ENCODE measurements around the gene RTN3. TPM values are rescaled to one million over a fixed set of nuclear protein-coding genes. Genes with fewer than 3 reads are reported as not detected.

Gene RTN3
- total RNA-seq, 4 donors from 2014 or later = 78.4 to 115 (median 94.2) TPM

DNA sequence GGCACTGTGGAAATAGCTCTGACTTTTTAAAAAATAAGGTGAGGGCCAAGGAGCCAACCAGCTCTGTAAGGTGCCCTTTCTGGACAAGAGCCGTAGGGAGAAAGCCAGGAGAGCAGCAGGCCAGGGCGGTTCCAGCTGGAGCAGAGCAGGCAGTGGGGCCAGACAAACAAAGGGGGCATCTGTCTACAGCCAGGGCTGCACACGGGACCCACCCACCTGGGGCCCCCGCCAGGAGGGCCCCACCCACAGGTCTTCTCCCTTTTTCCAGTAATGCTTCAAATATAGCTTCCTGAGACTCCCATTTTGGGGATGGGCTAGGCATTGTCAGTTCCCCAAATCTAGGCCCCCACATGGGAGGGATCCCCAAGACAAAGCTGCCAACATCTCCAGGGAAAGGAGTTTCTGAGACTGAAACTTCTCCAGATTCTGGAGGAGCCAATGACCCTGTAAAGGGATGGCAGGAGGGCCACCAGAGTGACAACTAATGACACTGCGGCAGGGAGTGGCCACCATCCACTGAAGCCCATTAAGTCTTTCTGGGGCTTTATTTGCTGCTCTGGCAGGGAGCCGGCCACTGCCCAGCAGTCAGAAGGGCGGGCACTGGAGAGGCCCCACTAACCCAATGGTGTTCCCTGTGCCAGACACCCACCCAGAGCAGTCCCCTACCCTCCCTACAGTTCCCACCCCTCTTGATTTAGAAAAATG, 85.4 kb downstream of the RTN3 start:
- no peaks in the 10 kb centered on the region for H3K27me3 ChIP-seq
- ATAC-seq = no peak
- peak overlapping the region in 3 of 4 donors; percentile 88 to 91 (median 89) for H3K27ac ChIP-seq
- 45 to 49% methylated on average over 2 to 3 of the region's 7 CpGs for WGBS, 2 donors (ENCODE audit: low coverage in 1 of 2)
- H3K4me1 ChIP-seq = peaks cover 0 to 76% (median 44%) of the 10 kb centered on the region in 3 donors
- H3K9me3 ChIP-seq = no peaks in the 10 kb centered on the region
- H3K4me3 ChIP-seq = peak overlapping the region in 1 of 2 donors; percentile 96
- no peaks in the 10 kb centered on the region for H3K36me3 ChIP-seq
- TF ChIP-seq POLR2A (IDR thresholded peaks at IDR 0.05) (no peak), EP300 (IDR thresholded peaks at IDR 0.05) (no peak), POLR2AphosphoS5 (IDR thresholded peaks at IDR 0.05) (no peak)
- TF ChIP-seq, protein P1, sequence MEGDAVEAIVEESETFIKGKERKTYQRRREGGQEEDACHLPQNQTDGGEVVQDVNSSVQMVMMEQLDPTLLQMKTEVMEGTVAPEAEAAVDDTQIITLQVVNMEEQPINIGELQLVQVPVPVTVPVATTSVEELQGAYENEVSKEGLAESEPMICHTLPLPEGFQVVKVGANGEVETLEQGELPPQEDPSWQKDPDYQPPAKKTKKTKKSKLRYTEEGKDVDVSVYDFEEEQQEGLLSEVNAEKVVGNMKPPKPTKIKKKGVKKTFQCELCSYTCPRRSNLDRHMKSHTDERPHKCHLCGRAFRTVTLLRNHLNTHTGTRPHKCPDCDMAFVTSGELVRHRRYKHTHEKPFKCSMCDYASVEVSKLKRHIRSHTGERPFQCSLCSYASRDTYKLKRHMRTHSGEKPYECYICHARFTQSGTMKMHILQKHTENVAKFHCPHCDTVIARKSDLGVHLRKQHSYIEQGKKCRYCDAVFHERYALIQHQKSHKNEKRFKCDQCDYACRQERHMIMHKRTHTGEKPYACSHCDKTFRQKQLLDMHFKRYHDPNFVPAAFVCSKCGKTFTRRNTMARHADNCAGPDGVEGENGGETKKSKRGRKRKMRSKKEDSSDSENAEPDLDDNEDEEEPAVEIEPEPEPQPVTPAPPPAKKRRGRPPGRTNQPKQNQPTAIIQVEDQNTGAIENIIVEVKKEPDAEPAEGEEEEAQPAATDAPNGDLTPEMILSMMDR (IDR thresholded peaks at IDR 0.05) = no peak

DNA sequence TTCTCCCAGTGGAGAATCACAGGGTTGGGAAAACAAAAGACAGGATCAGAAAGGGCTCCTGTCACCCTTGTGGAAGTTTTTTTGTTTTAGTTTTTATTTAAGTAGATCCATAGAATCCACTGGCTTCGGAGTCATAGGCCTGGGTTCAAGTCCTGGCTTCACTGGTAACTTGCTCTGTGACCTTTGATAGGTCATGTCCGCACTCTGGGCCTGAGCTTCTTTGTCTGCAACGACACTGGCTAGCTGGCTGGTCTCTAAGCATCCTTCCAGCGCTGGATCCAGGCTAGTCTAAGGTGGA, 85.9 kb downstream of the RTN3 start:
- Histone ChIP-seq H3K27ac (peak overlapping the region; percentile 57 to 91 (median 88)), H3K4me1 (peaks cover 0 to 71% (median 44%) of the 10 kb centered on the region in 3 donors), H3K4me3 (peak overlapping the region; percentile 93 to 96), H3K9me3 (no peaks in the 10 kb centered on the region), H3K27me3 (no peaks in the 10 kb centered on the region), H3K36me3 (no peaks in the 10 kb centered on the region)
- WGBS, 2 donors (ENCODE audit: low coverage in 1 of 2) = 14% methylated on average over 2 of the region's 4 CpGs; no CpG with 5 or more reads in 1 of the 2 donors
- ATAC-seq = no peak
- no peak for TF ChIP-seq POLR2A (IDR thresholded peaks at IDR 0.05)
- no peak for TF ChIP-seq POLR2AphosphoS5 (IDR thresholded peaks at IDR 0.05)
- TF ChIP-seq, protein P1 (IDR thresholded peaks at IDR 0.05) = no peak
- no peak for TF ChIP-seq EP300 (IDR thresholded peaks at IDR 0.05)

DNA sequence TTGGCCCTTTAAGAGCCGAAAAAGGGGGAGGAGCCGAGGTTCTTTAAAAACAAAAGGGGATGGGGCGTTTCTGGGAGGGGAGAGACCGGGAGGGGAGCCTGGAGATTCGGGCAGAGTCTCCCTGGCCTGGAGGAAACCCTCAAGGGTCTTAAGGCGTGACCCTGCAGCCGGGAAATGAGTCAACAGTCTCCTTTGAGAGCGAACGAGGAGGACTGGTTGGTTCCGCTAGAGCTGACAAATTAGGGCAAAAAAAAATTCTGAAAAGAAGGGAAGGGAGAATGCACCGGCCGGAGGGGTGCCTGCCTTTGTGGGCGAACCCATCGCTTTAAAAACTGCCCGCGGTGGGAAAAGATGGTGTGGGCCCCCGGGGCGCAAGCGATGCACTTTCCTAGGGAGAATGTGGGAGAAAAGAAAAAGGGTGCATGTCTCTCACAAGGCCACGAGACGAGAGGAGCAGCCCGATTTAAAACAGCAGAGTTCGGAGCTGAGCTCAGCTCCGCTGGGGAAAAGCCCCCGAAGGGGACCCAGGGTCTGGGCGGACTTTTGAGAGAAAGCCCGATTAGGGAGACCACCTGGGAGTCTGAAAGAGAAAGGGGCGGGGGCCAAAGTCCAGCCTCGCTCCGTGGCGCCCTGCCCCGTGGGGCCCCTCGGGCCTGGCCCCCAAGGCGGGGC, 86.4 kb downstream of the RTN3 start:
- TF ChIP-seq, protein P1 (IDR thresholded peaks at IDR 0.05) = no peak
- no peak for TF ChIP-seq POLR2A (IDR thresholded peaks at IDR 0.05)
- Histone ChIP-seq H3K4me1 (peaks cover 0 to 66% (median 44%) of the 10 kb centered on the region in 3 donors), H3K27ac (peak overlapping the region; percentile 57 to 91 (median 88)), H3K4me3 (peak overlapping the region; percentile 93 to 96), H3K27me3 (no peaks in the 10 kb centered on the region), H3K36me3 (no peaks in the 10 kb centered on the region), H3K9me3 (no peaks in the 10 kb centered on the region)
- ATAC-seq = peak; percentile 37
- WGBS, 2 donors (ENCODE audit: low coverage in 1 of 2) = 0 to 1% methylated on average over 1 to 25 of the region's 34 CpGs

DNA sequence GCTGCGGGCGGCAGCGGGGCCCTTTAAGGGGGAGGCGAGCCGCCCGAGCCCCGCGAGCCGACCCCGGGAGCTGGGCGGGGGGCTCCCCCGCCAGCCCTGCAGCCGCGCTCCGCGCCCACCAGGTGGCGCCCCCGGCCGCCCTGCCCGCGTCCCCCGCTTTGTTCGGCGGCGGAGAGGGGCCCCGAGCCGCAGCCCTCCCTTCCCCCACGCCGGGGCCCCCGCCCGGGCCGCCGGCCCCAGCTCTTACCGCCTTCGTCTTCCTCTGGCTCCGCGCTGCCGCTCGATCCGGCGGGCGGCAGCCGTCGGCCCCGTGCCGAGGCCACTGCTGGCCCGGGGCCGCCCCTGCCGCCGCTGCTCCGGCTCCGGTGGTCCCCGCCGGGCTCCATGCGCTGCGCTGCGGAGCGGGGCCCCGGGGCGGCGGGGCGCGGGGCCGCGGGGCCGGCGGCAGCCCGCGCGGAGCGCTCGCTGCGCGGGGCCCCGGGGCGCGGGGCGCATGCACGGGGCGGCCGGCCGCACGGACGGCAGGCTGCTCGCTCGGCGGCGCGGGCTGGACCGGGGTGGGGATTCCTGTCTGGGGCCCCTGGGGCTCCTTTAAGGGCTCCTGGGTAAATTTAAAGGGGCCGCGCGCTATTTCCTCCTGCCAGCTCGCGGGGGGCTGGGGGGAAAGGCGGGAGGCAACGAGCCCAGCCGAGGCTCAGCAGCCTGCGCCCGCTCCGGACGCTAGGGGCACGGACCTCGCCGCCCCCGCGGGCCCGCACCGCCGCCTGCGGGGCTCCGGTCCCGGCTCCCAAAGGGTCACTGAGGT, 87.1 kb downstream of the RTN3 start, which contains the start of gene ZFTA:
Gene ZFTA (minus strand): TSS at position 539 of the 805 bp plus-strand sequence. CDS start 153 bp downstream, at position 386.
- Histone ChIP-seq H3K9me3 (no peaks in the 10 kb centered on the region), H3K4me1 (peaks cover 0 to 59% (median 44%) of the 10 kb centered on the region in 3 donors), H3K4me3 (peak within 1 kb of the TSS; percentile 93 to 96), H3K36me3 (no peaks in the 10 kb centered on the region), H3K27me3 (no peaks in the 10 kb centered on the region), H3K27ac (peak within 1 kb of the TSS; percentile 57 to 91 (median 88))
- WGBS, 2 donors (ENCODE audit: low coverage in 1 of 2) = no CpG with 5 or more reads among the region's 113 CpGs
- TF ChIP-seq EP300 (IDR thresholded peaks at IDR 0.05) (no peak), POLR2AphosphoS5 (IDR thresholded peaks at IDR 0.05) (no peak)
- TF ChIP-seq, protein P1 (IDR thresholded peaks at IDR 0.05) = peak in 3 of 4 experiments; percentile 75 to 91 (median 89)
- ATAC-seq = peak; percentile 56

Data from gastroesophageal sphincter (tissue), 4 donors.